GM19025 (cell line): ENCODE results near the gene EYA4.
"Not testable (repeated sequence)": the region's sequence is repeated elsewhere in the genome, so short reads cannot be mapped to it uniquely, and the experiment has no call there.

ENCODE experiments used
- ATAC-seq: cut with Tn5 transposase; IDR thresholded peaks from one replicate; pipeline ENCODE4 v1.9.1; 2021; ENCODE audit warnings: mild to moderate bottlenecking, low read depth, moderate library complexity; ENCODE audit not compliant: unreplicated experiment

EYA4 gene

DNA sequence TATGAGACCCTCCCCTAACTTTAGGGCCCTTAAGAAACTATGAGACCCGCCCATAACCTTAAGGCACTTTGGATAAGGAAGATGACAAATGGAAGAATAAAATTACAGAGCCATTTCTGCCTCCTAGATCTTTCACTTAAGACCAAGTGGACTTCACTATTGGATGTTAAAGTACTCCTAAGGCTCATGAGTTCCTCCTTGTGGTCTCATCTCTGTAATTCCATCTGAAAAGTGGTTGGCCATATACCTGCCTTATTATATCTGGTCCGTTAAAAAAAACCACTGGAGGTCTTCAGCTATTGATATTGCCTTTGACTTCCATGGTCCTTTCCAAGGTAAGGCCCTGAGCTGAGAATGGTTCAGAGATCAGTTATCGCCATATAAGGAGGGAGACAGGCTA lies 310.3 kb downstream of the EYA4 start:
- ATAC-seq, result no peak

DNA sequence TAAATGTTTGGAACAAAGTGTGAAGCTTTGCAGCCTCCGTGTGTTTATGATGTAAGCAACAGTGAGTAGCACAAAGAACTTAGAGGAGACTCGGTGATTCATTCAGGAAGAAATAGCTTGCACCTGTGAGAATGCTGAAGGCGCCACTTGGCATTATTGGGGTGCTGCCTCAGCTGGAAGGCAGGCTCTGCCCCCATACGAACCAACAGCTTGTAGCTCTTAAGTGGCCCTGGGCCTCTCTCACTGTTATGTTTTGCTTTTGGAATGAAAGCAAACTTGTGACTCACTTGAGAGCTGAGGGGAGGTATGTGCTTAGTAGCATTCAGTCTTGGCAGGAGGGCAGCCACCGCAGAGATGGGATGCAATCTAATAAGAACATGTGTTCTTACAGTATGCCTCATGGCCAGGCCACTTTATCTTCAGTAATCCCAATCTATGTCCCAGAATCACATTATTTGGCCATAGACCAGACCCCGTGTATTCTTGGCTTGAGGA lies 310.7 kb downstream of the EYA4 start:
- no peak for ATAC-seq

DNA sequence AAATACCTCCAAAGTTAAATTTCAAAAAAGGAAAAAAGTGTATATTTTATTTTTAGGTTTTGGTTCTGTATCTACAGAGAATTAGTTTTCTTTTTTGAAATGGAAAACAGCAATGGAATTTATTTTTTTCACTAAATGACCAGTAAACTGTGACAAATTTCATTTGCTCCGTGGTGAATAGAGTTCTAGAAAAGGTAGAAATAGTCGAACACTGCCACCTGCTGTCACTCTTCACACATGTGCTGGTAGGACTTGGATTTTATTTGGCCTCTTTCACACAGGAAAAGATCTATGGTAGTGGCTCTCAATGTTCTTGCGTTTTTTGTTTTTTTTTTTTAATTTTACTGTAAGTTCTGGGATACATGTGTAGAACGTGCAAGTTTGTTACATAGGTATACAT lies 312.5 kb downstream of the EYA4 start:
- ATAC-seq, result no peak

DNA sequence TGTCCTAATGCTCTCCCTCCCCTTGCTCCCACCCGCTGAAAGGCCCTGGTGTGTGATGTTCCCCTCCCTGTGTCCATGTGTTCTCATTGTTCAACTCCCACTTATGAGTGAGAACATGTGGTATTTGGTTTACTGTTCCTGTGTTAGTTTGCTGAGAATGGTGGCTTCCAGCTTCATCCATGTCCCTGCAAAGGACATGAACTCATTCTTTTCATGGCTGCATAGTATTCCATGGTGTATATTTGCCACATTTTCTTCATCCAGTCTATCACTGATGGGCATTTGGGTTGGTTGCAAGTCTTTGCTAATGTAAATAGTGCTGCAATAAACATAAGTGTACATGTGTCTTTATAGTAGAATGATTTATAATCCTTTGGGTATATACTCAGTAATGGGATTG lies 313.0 kb downstream of the EYA4 start:
- ATAC-seq, result not testable (repeated sequence)

DNA sequence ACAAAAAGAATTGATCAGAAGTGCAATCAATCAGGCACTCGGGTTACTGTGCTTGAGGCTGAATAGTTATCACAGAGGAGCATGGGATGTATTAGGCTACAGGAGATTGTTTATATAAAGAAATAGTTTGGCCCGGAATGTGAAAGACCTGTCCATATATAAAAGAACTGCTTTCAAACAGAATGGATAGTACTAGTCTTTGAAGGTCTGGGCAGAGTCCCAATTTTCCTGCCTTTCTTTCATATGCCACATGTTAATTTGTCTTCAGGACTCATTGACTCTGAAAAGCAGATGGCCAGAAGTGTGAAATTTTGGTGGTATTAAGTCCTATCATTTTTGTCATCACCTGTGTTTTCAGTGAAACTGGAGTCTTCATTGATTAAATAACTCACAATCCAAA lies 314.5 kb downstream of the EYA4 start:
- ATAC-seq, result no peak

DNA sequence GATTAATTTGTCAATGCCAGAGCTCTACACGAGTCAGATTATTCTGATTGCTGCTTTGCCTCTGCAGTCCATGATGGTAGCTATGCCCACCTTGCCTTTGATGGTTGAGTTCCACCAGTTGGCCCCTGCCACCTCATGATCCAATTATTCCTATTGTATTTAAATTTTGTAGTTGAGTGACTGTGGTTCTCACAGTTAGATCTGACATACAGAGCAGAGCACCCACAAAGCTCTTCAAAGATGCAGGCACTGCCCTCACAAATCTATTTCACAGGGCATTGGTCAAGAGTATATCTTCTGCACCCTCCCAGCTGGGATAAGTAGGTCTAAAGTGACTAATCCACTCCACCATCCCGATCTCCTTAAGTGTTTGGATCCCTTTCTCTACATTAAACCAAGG lies 318.8 kb downstream of the EYA4 start:
- no peak for ATAC-seq

DNA sequence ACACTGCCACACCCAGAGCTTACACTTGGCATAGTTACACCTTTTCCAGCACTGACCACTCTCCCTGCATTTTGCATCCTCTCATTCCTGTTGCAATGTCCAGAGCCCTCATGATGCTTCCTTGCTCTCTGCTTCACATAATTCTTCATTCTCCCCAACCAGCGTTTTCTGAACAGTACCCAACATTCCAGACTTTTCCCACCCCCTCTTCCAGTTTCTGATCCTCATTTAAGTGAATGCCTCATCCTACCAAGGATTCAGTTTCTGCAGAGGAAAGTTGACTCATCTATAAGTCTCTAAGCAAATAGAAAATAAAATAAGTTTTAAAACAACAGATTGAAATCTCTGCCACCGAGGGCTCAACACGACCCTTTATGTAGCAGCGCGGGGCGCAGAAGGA lies 326.5 kb downstream of the EYA4 start:
- ATAC-seq, result no peak

DNA sequence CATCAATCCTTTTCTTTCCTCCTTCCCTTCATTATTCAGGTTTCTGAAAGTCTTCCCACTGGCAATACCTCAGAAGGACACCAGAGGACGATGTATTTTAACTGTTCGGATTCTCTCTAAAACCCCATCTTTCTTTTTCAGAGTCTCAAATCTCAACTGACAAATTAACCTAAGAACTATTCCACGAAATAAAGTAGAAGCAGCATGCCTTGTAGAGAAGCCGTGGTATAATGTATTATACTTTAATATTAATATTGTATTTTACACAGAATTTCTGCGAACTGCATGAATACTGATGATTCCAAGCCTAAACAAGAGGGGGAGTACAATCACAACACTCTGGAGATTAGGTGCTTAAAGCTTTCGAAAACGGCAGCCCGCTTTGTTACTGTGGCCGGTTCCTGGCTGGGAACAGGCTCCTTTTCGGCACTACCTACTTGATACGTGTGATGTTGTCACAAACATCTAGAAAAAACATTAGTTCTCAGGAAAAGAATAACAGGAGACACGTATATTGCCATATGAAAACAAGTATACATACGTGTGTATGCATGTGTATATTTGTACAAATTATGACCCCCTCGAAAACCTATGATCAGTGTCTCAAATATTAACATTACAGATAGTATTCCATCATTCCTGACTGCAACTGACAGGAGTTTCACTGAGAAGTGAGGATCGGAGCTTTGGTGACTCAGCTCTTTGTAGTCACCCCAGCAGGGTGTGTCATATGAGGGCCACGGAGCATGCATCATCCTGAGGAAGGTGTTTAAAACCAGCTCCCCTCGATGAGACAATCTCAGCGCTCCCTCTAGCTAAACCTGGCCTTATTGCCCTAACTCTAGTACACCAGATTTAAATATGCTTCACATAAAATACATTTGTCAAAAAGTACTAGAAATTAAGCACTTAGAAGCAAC lies 328.1 kb downstream of the EYA4 start:
- no peak for ATAC-seq

DNA sequence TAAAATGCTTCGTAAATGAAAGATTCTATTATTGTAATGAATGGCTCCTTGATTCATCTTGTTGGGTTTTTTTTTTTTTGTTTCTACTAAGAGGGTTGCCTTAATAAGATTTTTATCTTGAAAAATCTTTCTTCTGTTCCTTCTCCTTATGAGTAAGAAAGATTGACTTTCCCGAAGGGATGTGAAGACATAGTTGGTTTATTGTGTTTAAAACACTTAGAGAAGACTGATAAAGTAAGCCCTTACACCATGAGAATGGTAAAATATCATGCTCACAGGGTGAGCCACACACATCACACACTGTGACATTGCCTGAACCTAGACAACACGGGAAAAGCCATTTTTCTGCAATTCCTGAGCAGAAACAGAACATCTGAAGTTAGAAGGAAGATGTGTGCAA lies 330.5 kb downstream of the EYA4 start:
- ATAC-seq, result no peak

DNA sequence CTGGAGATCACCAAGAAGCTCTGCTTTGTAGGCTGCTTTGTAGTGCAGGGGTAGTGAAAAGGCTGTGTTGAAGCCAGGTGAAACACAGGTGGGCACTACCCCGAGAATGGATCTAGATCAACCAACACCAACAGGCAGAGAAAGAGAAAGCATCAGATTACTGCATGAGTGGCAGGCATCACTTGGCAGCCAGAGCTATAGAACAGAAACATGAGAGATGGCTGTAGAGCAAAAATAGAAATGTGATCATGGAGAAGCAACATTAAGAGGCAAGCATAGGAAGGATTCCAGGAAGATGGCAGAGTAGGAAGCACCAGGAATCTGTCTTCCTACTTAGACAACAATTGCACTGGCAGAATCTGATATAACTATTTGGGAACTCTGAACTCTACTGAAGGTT lies 336.7 kb downstream of the EYA4 start:
- ATAC-seq, result no peak
